ENCODE data around the gene DPH3.

The DPH3 gene

GRCh38 chr3:16294844-16295243, 30.1 kb upstream of the DPH3 start:
- no peak for DNase-seq (ENCODE audit: low spot score)
- in situ Hi-C loops (cut with MboI; ENCODE audit: low pct_unique_long_range_greater_than_20kb, low sequenced_read_pairs, unreplicated experiment), result loop anchor here (25.0 kb wide), 2 partner anchors 542 to 917 kb away; no protein-coding TSS in a partner anchor

GRCh38 chr3:16290827-16291196, 26.1 kb upstream of the DPH3 start:
- no peak for TF ChIP-seq CTCF (IDR thresholded peaks at IDR 0.05; ENCODE audit: extremely low read depth, insufficient read depth, missing control alignments)
- no peak for DNase-seq (ENCODE audit: low spot score)
- in situ Hi-C loops (cut with MboI; ENCODE audit: low pct_unique_long_range_greater_than_20kb, low sequenced_read_pairs, unreplicated experiment), result loop anchor here (25.0 kb wide), 2 partner anchors 546 to 921 kb away; no protein-coding TSS in a partner anchor

More at GRCh38 chr3:16294844-16295243, 30.1 kb upstream of the DPH3 start:
- TF ChIP-seq CTCF (IDR thresholded peaks at IDR 0.05; ENCODE audit: extremely low read depth, insufficient read depth, missing control alignments), result no peak

GRCh38 chr3:16290007-16290826, 25.5 kb upstream of the DPH3 start:
- DNase-seq (ENCODE audit: low spot score), result peak; percentile 26
- peak; percentile 87 for TF ChIP-seq CTCF (IDR thresholded peaks at IDR 0.05; ENCODE audit: extremely low read depth, insufficient read depth, missing control alignments)
- in situ Hi-C loops (cut with MboI; ENCODE audit: low pct_unique_long_range_greater_than_20kb, low sequenced_read_pairs, unreplicated experiment), result loop anchor here (25.0 kb wide), 2 partner anchors 547 to 922 kb away; no protein-coding TSS in a partner anchor

- no peak for DNase-seq (ENCODE audit: low spot score)
- no peak for TF ChIP-seq CTCF (IDR thresholded peaks at IDR 0.05; ENCODE audit: extremely low read depth, insufficient read depth, missing control alignments)
- in situ Hi-C loops (cut with MboI; ENCODE audit: low pct_unique_long_range_greater_than_20kb, low sequenced_read_pairs, unreplicated experiment), result loop anchor here (5.0 to 25.0 kb wide), 3 partner anchors 263 to 923 kb away; no protein-coding TSS in a partner anchor
Observed at GRCh38 chr3:16289144-16289889, 24.6 kb upstream of the DPH3 start.

- in situ Hi-C loops (cut with MboI; ENCODE audit: low pct_unique_long_range_greater_than_20kb, low sequenced_read_pairs, unreplicated experiment), result loop anchor here (5.0 to 25.0 kb wide), 3 partner anchors 264 to 924 kb away; no protein-coding TSS in a partner anchor
- no peak for TF ChIP-seq CTCF (IDR thresholded peaks at IDR 0.05; ENCODE audit: extremely low read depth, insufficient read depth, missing control alignments)
- no peak for DNase-seq (ENCODE audit: low spot score)
Observed at GRCh38 chr3:16288664-16289063, 23.9 kb upstream of the DPH3 start.

- TF ChIP-seq CTCF (IDR thresholded peaks at IDR 0.05; ENCODE audit: extremely low read depth, insufficient read depth, missing control alignments), result no peak
- DNase-seq (ENCODE audit: low spot score), result no peak
- in situ Hi-C loops (cut with MboI; ENCODE audit: low pct_unique_long_range_greater_than_20kb, low sequenced_read_pairs, unreplicated experiment), result loop anchor here (5.0 to 25.0 kb wide), 3 partner anchors 265 to 925 kb away; no protein-coding TSS in a partner anchor
Observed at GRCh38 chr3:16286751-16287543, 22.2 kb upstream of the DPH3 start.

Measured in GM13977 (cell line).